PC-9 (cell line): ENCODE results near the gene SUN1.

ENCODE experiments used
- CTCF ChIP-seq: fragments of 200-600 bp; sonication (generic); conservative IDR thresholded peaks from 2 replicates; pipeline ENCODE4 v1.6.1; 2017; ENCODE audit warnings: mixed run types, antibody characterized with exemption, mild to moderate bottlenecking, moderate library complexity
- EZH2 ChIP-seq: fragments of 200-600 bp; sonication (generic); IDR thresholded peaks from 2 replicates; pipeline ENCODE4 v1.8.0; 2017; ENCODE audit warnings: antibody characterized with exemption, low read depth

DNA sequence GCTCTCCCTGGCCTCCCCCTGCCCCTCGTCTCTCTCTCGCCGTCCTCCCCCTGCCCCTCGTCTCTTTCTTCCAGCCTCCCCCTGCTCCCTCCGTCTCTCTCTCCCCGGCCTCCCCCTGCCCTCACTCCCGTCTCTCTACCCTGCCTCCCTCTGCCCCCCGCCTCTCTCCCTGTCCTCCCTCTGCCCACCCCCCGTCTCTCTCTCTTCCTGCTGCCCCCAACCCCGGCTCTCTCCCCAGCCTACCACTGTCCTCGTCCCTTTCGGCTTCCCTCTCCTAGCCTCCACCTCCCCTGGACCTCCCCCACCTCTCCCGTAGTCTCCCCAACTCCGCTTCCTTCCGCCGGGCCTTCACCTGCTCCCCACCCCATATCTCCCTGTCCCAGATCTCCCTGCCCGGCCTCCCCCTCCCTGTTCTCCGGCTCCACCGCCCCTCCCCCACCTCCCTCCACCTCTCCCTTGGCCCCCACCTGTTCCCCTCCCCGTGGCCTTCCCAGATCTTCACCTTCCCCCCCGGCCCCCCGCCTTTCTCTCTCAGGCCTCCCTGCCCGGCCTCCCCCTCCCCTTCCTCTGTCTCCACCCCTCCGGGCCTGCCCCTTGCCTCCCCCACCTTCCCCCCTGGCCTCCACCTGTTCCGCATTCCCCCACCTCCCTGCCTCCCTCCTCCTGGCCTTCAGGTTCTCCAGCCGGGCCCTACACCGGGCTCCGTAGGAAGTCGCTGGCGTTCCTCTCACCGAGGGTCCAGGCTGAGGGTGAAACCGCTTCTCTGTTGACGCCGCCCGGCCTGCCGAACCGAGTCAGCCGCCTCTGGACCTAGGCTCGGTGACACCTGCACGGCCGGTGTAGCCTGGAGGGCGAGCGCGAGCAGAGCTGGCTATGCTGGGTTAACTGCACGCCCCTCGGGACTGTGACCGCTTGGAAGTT lies 45.3 kb downstream of the SUN1 start:
- no peak for TF ChIP-seq CTCF
- no peak for TF ChIP-seq EZH2
